Brain microvascular endothelial cell (primary cell): ENCODE measurements around the gene SYT3.

Experiments
- DNase-seq: peaks from one replicate; pipeline ENCODE4 v3.0.0-alpha.2; 2020
- H3K27ac ChIP-seq: fragments of 250-450 bp; sonication (Bioruptor Pico); 2 replicates; pipeline ENCODE4 v1.5.1; 2020; ENCODE audit warnings: mild to moderate bottlenecking, moderate library complexity
- H3K27me3 ChIP-seq: fragments of 250-450 bp; sonication (Bioruptor Pico); replicated peaks from 2 replicates; pipeline ENCODE4 v1.5.1; 2020; ENCODE audit warnings: mild to moderate bottlenecking
- H3K36me3 ChIP-seq: fragments of 250-450 bp; sonication (Bioruptor Pico); replicated peaks from 2 replicates; pipeline ENCODE4 v1.5.1; 2020; ENCODE audit warnings: mild to moderate bottlenecking
- H3K4me3 ChIP-seq: 2 replicates; pipeline ENCODE4 v1.5.1; 2011; ENCODE audit warnings: low read depth, mild to moderate bottlenecking, control low read depth, low read length, moderate library complexity
- CTCF ChIP-seq: IDR thresholded peaks from 2 replicates; pipeline ENCODE4 v1.5.1; 2011; ENCODE audit warnings: low read depth, mild to moderate bottlenecking, moderate library complexity, low read length, control low read depth, inconsistent platforms; ENCODE audit errors: missing control alignments
- in situ Hi-C: cut with HindIII; loops from 2 replicates; pipeline ENCODE4 v1.10.0; 2017; ENCODE audit warnings: low sequenced_read_pairs, low pct_ligation_motif_present

Gene SYT3

GRCh38 chr19:50677636-50678035 lies 38.0 kb upstream of the SYT3 start:
- DNase-seq = no peak
- in situ Hi-C loops = no loop called here
- H3K27me3 ChIP-seq = no peaks in the 10 kb centered on the region
- no peak overlapping the region for H3K4me3 ChIP-seq
- H3K36me3 ChIP-seq = no peaks in the 10 kb centered on the region
- TF ChIP-seq CTCF = no peak
- H3K27ac ChIP-seq = no peak overlapping the region

GRCh38 chr19:50676625-50677197 lies 37.0 kb upstream of the SYT3 start:
- in situ Hi-C loops = no loop called here
- Histone ChIP-seq H3K27ac (no peak overlapping the region), H3K4me3 (no peak overlapping the region), H3K36me3 (no peaks in the 10 kb centered on the region), H3K27me3 (no peaks in the 10 kb centered on the region)
- DNase-seq = no peak
- TF ChIP-seq CTCF = no peak

- TF ChIP-seq CTCF = no peak
- no peaks in the 10 kb centered on the region for H3K36me3 ChIP-seq
- H3K4me3 ChIP-seq = no peak overlapping the region
- DNase-seq = no peak
- no peak overlapping the region for H3K27ac ChIP-seq
- in situ Hi-C loops = no loop called here
- H3K27me3 ChIP-seq = peaks cover 16% of the 10 kb centered on the region
These were observed 33.4 kb upstream of the SYT3 start for GRCh38 chr19:50673118-50673517.

- no peak for DNase-seq
- Histone ChIP-seq H3K27ac (no peak overlapping the region), H3K36me3 (no peaks in the 10 kb centered on the region), H3K27me3 (peaks cover 36% of the 10 kb centered on the region), H3K4me3 (no peak overlapping the region)
- TF ChIP-seq CTCF = no peak
- in situ Hi-C loops = no loop called here
These were observed 30.4 kb upstream of the SYT3 start for GRCh38 chr19:50670102-50670380.

GRCh38 chr19:50669302-50670101 lies 29.8 kb upstream of the SYT3 start:
- Histone ChIP-seq H3K4me3 (no peak overlapping the region), H3K36me3 (no peaks in the 10 kb centered on the region), H3K27ac (no peak overlapping the region), H3K27me3 (peaks cover 36% of the 10 kb centered on the region)
- DNase-seq = no peak
- in situ Hi-C loops = no loop called here
- peak; percentile 81 for TF ChIP-seq CTCF

GRCh38 chr19:50668879-50669278 lies 29.2 kb upstream of the SYT3 start:
- Histone ChIP-seq H3K36me3 (no peaks in the 10 kb centered on the region), H3K27ac (no peak overlapping the region), H3K27me3 (peaks cover 36% of the 10 kb centered on the region), H3K4me3 (no peak overlapping the region)
- DNase-seq = no peak
- no peak for TF ChIP-seq CTCF
- in situ Hi-C loops = no loop called here
